ENCODE data around the gene SPINT3.

GRCh38 chr20:45465491-45466266 lies 49.7 kb downstream of the SPINT3 start:
- TF ChIP-seq CTCF (conservative IDR thresholded peaks at IDR 0.05 in 1 of 2, IDR thresholded peaks at IDR 0.05 in 1 of 2; ENCODE audit: low read depth in 1 of 2, low read length in 2 of 2) (no peak), EZH2 (IDR thresholded peaks at IDR 0.05; ENCODE audit: low read length, missing control alignments) (no peak)

Measured in fibroblast of lung (primary cell).